ENCODE measurements around the gene PDRG1. TPM values are rescaled to one million over a fixed set of nuclear protein-coding genes. Genes with fewer than 3 reads are reported as not detected.

PDRG1 gene
- total RNA-seq, 1 experiment from 2014 or later = 24.3 TPM

DNA sequence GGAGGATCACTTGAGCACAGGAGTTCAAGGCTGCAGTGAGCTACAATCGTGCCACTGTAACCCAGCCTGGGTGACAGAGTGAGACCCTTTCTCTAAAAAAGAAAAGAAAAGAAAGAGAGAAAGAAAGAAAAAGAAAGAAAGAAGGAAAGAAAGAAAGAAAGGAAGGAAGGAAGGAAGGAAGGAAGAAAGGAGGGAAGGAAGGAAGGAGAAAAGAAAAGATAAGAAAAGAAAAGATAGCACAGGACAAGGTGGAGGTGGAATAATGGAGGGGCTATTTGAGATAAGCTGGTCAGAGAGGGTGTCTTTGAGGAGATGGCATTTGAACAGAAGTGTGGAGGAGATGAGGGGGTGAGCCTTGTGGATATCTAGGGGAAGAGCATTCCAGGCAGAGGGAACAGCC lies 2.7 kb upstream of the PDRG1 start:
- TF ChIP-seq, protein P1, sequence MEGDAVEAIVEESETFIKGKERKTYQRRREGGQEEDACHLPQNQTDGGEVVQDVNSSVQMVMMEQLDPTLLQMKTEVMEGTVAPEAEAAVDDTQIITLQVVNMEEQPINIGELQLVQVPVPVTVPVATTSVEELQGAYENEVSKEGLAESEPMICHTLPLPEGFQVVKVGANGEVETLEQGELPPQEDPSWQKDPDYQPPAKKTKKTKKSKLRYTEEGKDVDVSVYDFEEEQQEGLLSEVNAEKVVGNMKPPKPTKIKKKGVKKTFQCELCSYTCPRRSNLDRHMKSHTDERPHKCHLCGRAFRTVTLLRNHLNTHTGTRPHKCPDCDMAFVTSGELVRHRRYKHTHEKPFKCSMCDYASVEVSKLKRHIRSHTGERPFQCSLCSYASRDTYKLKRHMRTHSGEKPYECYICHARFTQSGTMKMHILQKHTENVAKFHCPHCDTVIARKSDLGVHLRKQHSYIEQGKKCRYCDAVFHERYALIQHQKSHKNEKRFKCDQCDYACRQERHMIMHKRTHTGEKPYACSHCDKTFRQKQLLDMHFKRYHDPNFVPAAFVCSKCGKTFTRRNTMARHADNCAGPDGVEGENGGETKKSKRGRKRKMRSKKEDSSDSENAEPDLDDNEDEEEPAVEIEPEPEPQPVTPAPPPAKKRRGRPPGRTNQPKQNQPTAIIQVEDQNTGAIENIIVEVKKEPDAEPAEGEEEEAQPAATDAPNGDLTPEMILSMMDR (conservative IDR thresholded peaks at IDR 0.05; ENCODE audit: low read depth, low read length) = no peak
- TF ChIP-seq EZH2 (IDR thresholded peaks at IDR 0.05; ENCODE audit: borderline replicate concordance, low read depth, low read length, poor library complexity, severe bottlenecking) = no peak
- ChIA-PET CTCF (interaction anchor here (0.7 kb wide), 1 partner anchor 75 kb away, joined by 23 read pairs; no protein-coding TSS in a partner anchor), POLR2A (ENCODE audit: low non-redundant PET) (no interaction called here)
- BruUV-seq (replicated peaks) = no TSS peak
- DNase-seq (ENCODE audit: low spot score) = no peak
- Histone ChIP-seq H3K9me3 (ENCODE audit: low read depth, low read length, poor library complexity, severe bottlenecking) (no peaks in the 10 kb centered on the region), H3K27me3 (replicated peaks; ENCODE audit: insufficient read depth, low read depth, low read length, poor library complexity) (peaks cover 35% of the 10 kb centered on the region), H3K27ac (ENCODE audit: low read depth, low read length, poor library complexity, severe bottlenecking) (no peak overlapping the region), H3K36me3 (ENCODE audit: insufficient read depth, low read length, poor library complexity, severe bottlenecking) (no peaks in the 10 kb centered on the region), H3K4me1 (ENCODE audit: insufficient read depth, low read length, poor library complexity, severe bottlenecking) (peaks cover 8% of the 10 kb centered on the region), H3K4me3 (ENCODE audit: low read depth, low read length, poor library complexity, severe bottlenecking) (no peak overlapping the region)
- intact Hi-C loops (cut with micrococcal nuclease; ENCODE audit: unreplicated experiment) = no loop called here

DNA sequence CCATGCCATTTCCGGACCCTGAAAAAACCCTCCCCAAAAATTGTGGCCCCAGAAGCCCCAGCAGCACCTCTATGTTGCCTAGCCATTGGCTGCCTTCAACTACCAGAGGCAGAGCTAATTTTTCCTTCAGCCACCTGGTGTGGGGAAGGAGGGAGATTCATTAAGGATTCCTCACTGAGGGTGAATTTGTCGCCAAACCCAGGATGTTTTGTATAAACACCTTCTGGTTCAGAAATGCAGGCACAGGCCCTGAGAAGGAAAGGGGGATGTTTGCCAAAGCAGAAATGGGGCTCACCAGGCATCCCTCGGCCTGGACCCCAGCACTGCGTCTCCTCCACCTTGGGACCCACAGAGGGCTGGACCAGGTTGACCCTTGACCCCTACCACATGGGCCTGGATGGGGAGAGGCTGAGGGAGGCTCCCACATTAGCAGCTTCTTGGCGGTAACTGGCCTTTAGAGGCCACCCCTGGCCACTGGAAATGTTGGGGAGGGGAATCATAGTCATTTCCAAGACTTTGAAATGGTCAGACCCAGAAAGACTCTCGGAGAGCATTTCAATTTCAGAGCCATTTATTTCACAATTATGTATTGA lies 1.8 kb upstream of the PDRG1 start:
- no peak for TF ChIP-seq EZH2 (IDR thresholded peaks at IDR 0.05; ENCODE audit: borderline replicate concordance, low read depth, low read length, poor library complexity, severe bottlenecking)
- TF ChIP-seq, protein P1 (conservative IDR thresholded peaks at IDR 0.05; ENCODE audit: low read depth, low read length) = no peak
- Histone ChIP-seq H3K9me3 (ENCODE audit: low read depth, low read length, poor library complexity, severe bottlenecking) (no peaks in the 10 kb centered on the region), H3K4me3 (ENCODE audit: low read depth, low read length, poor library complexity, severe bottlenecking) (no peak overlapping the region), H3K36me3 (ENCODE audit: insufficient read depth, low read length, poor library complexity, severe bottlenecking) (peaks cover 3% of the 10 kb centered on the region), H3K27me3 (replicated peaks; ENCODE audit: insufficient read depth, low read depth, low read length, poor library complexity) (peaks cover 28% of the 10 kb centered on the region), H3K4me1 (ENCODE audit: insufficient read depth, low read length, poor library complexity, severe bottlenecking) (peaks cover 8% of the 10 kb centered on the region), H3K27ac (ENCODE audit: low read depth, low read length, poor library complexity, severe bottlenecking) (no peak overlapping the region)
- ChIA-PET CTCF (no interaction called here), POLR2A (ENCODE audit: low non-redundant PET) (no interaction called here)
- no TSS peak for BruUV-seq (replicated peaks)
- DNase-seq (ENCODE audit: low spot score) = no peak
- intact Hi-C loops (cut with micrococcal nuclease; ENCODE audit: unreplicated experiment) = no loop called here

DNA sequence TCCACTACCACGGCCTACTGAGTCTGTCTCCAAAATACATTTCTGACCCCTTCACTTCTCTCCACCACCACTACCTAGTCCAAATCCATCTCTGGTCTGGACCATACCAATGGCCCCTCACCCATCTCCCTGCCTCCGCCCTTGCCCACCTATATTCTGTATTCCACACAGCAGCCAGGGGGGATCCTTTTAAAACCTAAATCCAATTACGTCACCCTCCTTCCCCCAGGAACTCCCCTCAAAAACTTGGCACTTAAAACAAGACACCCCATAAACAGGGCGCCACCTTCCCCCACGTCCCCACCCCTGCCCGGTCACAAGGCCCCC lies 680 bp downstream of the PDRG1 start:
- TF ChIP-seq, protein P1 (conservative IDR thresholded peaks at IDR 0.05; ENCODE audit: low read depth, low read length) = no peak
- no peak for TF ChIP-seq EZH2 (IDR thresholded peaks at IDR 0.05; ENCODE audit: borderline replicate concordance, low read depth, low read length, poor library complexity, severe bottlenecking)
- no TSS peak for BruUV-seq (replicated peaks)
- DNase-seq (ENCODE audit: low spot score) = no peak
- Histone ChIP-seq H3K4me3 (ENCODE audit: low read depth, low read length, poor library complexity, severe bottlenecking) (peak overlapping the region; percentile 98), H3K27ac (ENCODE audit: low read depth, low read length, poor library complexity, severe bottlenecking) (peak overlapping the region; percentile 84), H3K27me3 (replicated peaks; ENCODE audit: insufficient read depth, low read depth, low read length, poor library complexity) (peaks cover 14% of the 10 kb centered on the region), H3K4me1 (ENCODE audit: insufficient read depth, low read length, poor library complexity, severe bottlenecking) (peaks cover 8% of the 10 kb centered on the region), H3K36me3 (ENCODE audit: insufficient read depth, low read length, poor library complexity, severe bottlenecking) (peaks cover 26% of the 10 kb centered on the region), H3K9me3 (ENCODE audit: low read depth, low read length, poor library complexity, severe bottlenecking) (no peaks in the 10 kb centered on the region)
- POLR2A ChIA-PET (ENCODE audit: low non-redundant PET) = no interaction called here
- CTCF ChIA-PET = interaction anchor here (0.8 kb wide), 1 partner anchor 96 kb away, joined by 4 read pairs; no protein-coding TSS in a partner anchor
- intact Hi-C loops (cut with micrococcal nuclease; ENCODE audit: unreplicated experiment) = no loop called here

Data from A673 (cell line).